ENCODE measurements around the gene SMAGP.
"Not testable (repeated sequence)": the region's sequence is repeated elsewhere in the genome, so short reads cannot be mapped to it uniquely, and the experiment has no call there.

SMAGP gene

GRCh38 chr12:51270067-51270950, at the start of gene SMAGP:
Gene SMAGP, minus strand, starts transcription at chr12:51270415. Its CDS starts 1,137 bp downstream, at chr12:51269278.
- no peaks in the 10 kb centered on the region for H3K27me3 ChIP-seq (ENCODE audit: control insufficient read depth in 1 of 2, insufficient read depth in 2 of 2, low read length in 2 of 2)
- H3K27ac ChIP-seq (ENCODE audit: low read depth, low read length) = no peak within 1 kb of the TSS
- no peaks in the 10 kb centered on the region for H3K9me3 ChIP-seq (ENCODE audit: low read length)
- H3K4me3 ChIP-seq (ENCODE audit: low read depth in 1 of 2, low read length in 2 of 2) = peak within 1 kb of the TSS; percentile 65 to 66
- H3K4me1 ChIP-seq (ENCODE audit: insufficient read depth, low read length) = no peaks in the 10 kb centered on the region
- no peaks in the 10 kb centered on the region for H3K36me3 ChIP-seq (ENCODE audit: insufficient read depth, low read length)
- no peak within 1 kb of the TSS for H3K9ac ChIP-seq (ENCODE audit: low read length)

GRCh38 chr12:51318846-51319599, 48.8 kb upstream of the SMAGP start:
- no peaks in the 10 kb centered on the region for H3K4me1 ChIP-seq (ENCODE audit: insufficient read depth, low read length)
- H3K27me3 ChIP-seq (ENCODE audit: control insufficient read depth in 1 of 2, insufficient read depth in 2 of 2, low read length in 2 of 2) = no peaks in the 10 kb centered on the region
- H3K9me3 ChIP-seq (ENCODE audit: low read length) = no peaks in the 10 kb centered on the region
- H3K36me3 ChIP-seq (ENCODE audit: insufficient read depth, low read length) = no peaks in the 10 kb centered on the region
- H3K27ac ChIP-seq (ENCODE audit: low read depth, low read length) = no peak overlapping the region
- H3K4me3 ChIP-seq (ENCODE audit: low read depth in 1 of 2, low read length in 2 of 2) = no peak overlapping the region
- H3K9ac ChIP-seq (ENCODE audit: low read length) = no peak overlapping the region

GRCh38 chr12:51318057-51318806, 48.0 kb upstream of the SMAGP start:
- H3K9ac ChIP-seq (ENCODE audit: low read length); H3K4me3 ChIP-seq (ENCODE audit: low read depth in 1 of 2, low read length in 2 of 2); H3K4me1 ChIP-seq (ENCODE audit: insufficient read depth, low read length); H3K36me3 ChIP-seq (ENCODE audit: insufficient read depth, low read length); H3K27ac ChIP-seq (ENCODE audit: low read depth, low read length); H3K27me3 ChIP-seq (ENCODE audit: control insufficient read depth in 1 of 2, insufficient read depth in 2 of 2, low read length in 2 of 2); H3K9me3 ChIP-seq (ENCODE audit: low read length): not testable (repeated sequence)

- Histone ChIP-seq H3K27ac (ENCODE audit: low read depth, low read length) (no peak overlapping the region), H3K9ac (ENCODE audit: low read length) (no peak overlapping the region), H3K36me3 (ENCODE audit: insufficient read depth, low read length) (no peaks in the 10 kb centered on the region), H3K4me1 (ENCODE audit: insufficient read depth, low read length) (no peaks in the 10 kb centered on the region), H3K9me3 (ENCODE audit: low read length) (no peaks in the 10 kb centered on the region), H3K27me3 (ENCODE audit: control insufficient read depth in 1 of 2, insufficient read depth in 2 of 2, low read length in 2 of 2) (no peaks in the 10 kb centered on the region), H3K4me3 (ENCODE audit: low read depth in 1 of 2, low read length in 2 of 2) (no peak overlapping the region)
These were observed 41.2 kb upstream of the SMAGP start for GRCh38 chr12:51311389-51311788.

- H3K9me3 ChIP-seq (ENCODE audit: low read length) = no peaks in the 10 kb centered on the region
- no peaks in the 10 kb centered on the region for H3K4me1 ChIP-seq (ENCODE audit: insufficient read depth, low read length)
- no peaks in the 10 kb centered on the region for H3K27me3 ChIP-seq (ENCODE audit: control insufficient read depth in 1 of 2, insufficient read depth in 2 of 2, low read length in 2 of 2)
- H3K36me3 ChIP-seq (ENCODE audit: insufficient read depth, low read length) = no peaks in the 10 kb centered on the region
- no peak overlapping the region for H3K9ac ChIP-seq (ENCODE audit: low read length)
- no peak overlapping the region for H3K4me3 ChIP-seq (ENCODE audit: low read depth in 1 of 2, low read length in 2 of 2)
- no peak overlapping the region for H3K27ac ChIP-seq (ENCODE audit: low read depth, low read length)
These were observed 37.7 kb upstream of the SMAGP start for GRCh38 chr12:51307655-51308593.

- no peaks in the 10 kb centered on the region for H3K36me3 ChIP-seq (ENCODE audit: insufficient read depth, low read length)
- no peak overlapping the region for H3K27ac ChIP-seq (ENCODE audit: low read depth, low read length)
- H3K27me3 ChIP-seq (ENCODE audit: control insufficient read depth in 1 of 2, insufficient read depth in 2 of 2, low read length in 2 of 2) = no peaks in the 10 kb centered on the region
- no peaks in the 10 kb centered on the region for H3K4me1 ChIP-seq (ENCODE audit: insufficient read depth, low read length)
- H3K9ac ChIP-seq (ENCODE audit: low read length) = no peak overlapping the region
- H3K9me3 ChIP-seq (ENCODE audit: low read length) = no peaks in the 10 kb centered on the region
- no peak overlapping the region for H3K4me3 ChIP-seq (ENCODE audit: low read depth in 1 of 2, low read length in 2 of 2)
These were observed 36.3 kb upstream of the SMAGP start for GRCh38 chr12:51306507-51306906.

- H3K4me1 ChIP-seq (ENCODE audit: insufficient read depth, low read length); H3K36me3 ChIP-seq (ENCODE audit: insufficient read depth, low read length); H3K9me3 ChIP-seq (ENCODE audit: low read length); H3K27ac ChIP-seq (ENCODE audit: low read depth, low read length); H3K27me3 ChIP-seq (ENCODE audit: control insufficient read depth in 1 of 2, insufficient read depth in 2 of 2, low read length in 2 of 2); H3K9ac ChIP-seq (ENCODE audit: low read length); H3K4me3 ChIP-seq (ENCODE audit: low read depth in 1 of 2, low read length in 2 of 2): not testable (repeated sequence)
These were observed 30.6 kb upstream of the SMAGP start for GRCh38 chr12:51300768-51301167.

GRCh38 chr12:51295651-51296050, 25.4 kb upstream of the SMAGP start:
- Histone ChIP-seq H3K36me3 (ENCODE audit: insufficient read depth, low read length) (no peaks in the 10 kb centered on the region), H3K4me1 (ENCODE audit: insufficient read depth, low read length) (no peaks in the 10 kb centered on the region), H3K4me3 (ENCODE audit: low read depth in 1 of 2, low read length in 2 of 2) (no peak overlapping the region), H3K27ac (ENCODE audit: low read depth, low read length) (no peak overlapping the region), H3K27me3 (ENCODE audit: control insufficient read depth in 1 of 2, insufficient read depth in 2 of 2, low read length in 2 of 2) (no peaks in the 10 kb centered on the region), H3K9ac (ENCODE audit: low read length) (no peak overlapping the region), H3K9me3 (ENCODE audit: low read length) (no peaks in the 10 kb centered on the region)

GRCh38 chr12:51294097-51294496, 23.9 kb upstream of the SMAGP start:
- H3K9ac ChIP-seq (ENCODE audit: low read length); H3K27me3 ChIP-seq (ENCODE audit: control insufficient read depth in 1 of 2, insufficient read depth in 2 of 2, low read length in 2 of 2); H3K9me3 ChIP-seq (ENCODE audit: low read length); H3K4me3 ChIP-seq (ENCODE audit: low read depth in 1 of 2, low read length in 2 of 2); H3K4me1 ChIP-seq (ENCODE audit: insufficient read depth, low read length); H3K27ac ChIP-seq (ENCODE audit: low read depth, low read length); H3K36me3 ChIP-seq (ENCODE audit: insufficient read depth, low read length): not testable (repeated sequence)

- H3K4me3 ChIP-seq (ENCODE audit: low read depth in 1 of 2, low read length in 2 of 2) = no peak overlapping the region
- H3K9me3 ChIP-seq (ENCODE audit: low read length) = no peaks in the 10 kb centered on the region
- no peak overlapping the region for H3K9ac ChIP-seq (ENCODE audit: low read length)
- no peak overlapping the region for H3K27ac ChIP-seq (ENCODE audit: low read depth, low read length)
- no peaks in the 10 kb centered on the region for H3K36me3 ChIP-seq (ENCODE audit: insufficient read depth, low read length)
- no peaks in the 10 kb centered on the region for H3K27me3 ChIP-seq (ENCODE audit: control insufficient read depth in 1 of 2, insufficient read depth in 2 of 2, low read length in 2 of 2)
- no peaks in the 10 kb centered on the region for H3K4me1 ChIP-seq (ENCODE audit: insufficient read depth, low read length)
These were observed 23.5 kb upstream of the SMAGP start for GRCh38 chr12:51293696-51294095.
